ENCODE data around the gene HGFAC. TPM values are rescaled to one million over a fixed set of nuclear protein-coding genes. Genes with fewer than 3 reads are reported as not detected.

The HGFAC gene
- total and polyA plus RNA-seq, 12 donors: 0.12 to 0.84 (median 0.51) TPM; not detected in 5

- Histone ChIP-seq H3K27me3 (no peaks in the 10 kb centered on the region), H3K4me3 (no peak overlapping the region), H3K36me3 (replicated peaks in 1 of 2) (peaks cover 0 to 6% of the 10 kb centered on the region in 2 donors), H3K9me3 (replicated peaks in 1 of 3) (no peaks in the 10 kb centered on the region), H3K27ac (peak overlapping the region in 2 of 5 donors; percentile 58 to 62), H3K4me1 (replicated peaks in 1 of 2) (peaks cover 0 to 10% of the 10 kb centered on the region in 2 donors)
- no peak for DNase-seq
- WGBS, 4 donors: 78 to 84% (median 80%) methylated on average over 17 to 22 of the region's 22 CpGs
- intact Hi-C loops (cut with DNase I): no loop called here
- TF ChIP-seq POLR2A (IDR thresholded peaks at IDR 0.05): no peak
- TF ChIP-seq CTCF (IDR thresholded peaks at IDR 0.05): no peak
Observed at GRCh38 chr4:3436048-3436797, 5.5 kb upstream of the HGFAC start.

DNA sequence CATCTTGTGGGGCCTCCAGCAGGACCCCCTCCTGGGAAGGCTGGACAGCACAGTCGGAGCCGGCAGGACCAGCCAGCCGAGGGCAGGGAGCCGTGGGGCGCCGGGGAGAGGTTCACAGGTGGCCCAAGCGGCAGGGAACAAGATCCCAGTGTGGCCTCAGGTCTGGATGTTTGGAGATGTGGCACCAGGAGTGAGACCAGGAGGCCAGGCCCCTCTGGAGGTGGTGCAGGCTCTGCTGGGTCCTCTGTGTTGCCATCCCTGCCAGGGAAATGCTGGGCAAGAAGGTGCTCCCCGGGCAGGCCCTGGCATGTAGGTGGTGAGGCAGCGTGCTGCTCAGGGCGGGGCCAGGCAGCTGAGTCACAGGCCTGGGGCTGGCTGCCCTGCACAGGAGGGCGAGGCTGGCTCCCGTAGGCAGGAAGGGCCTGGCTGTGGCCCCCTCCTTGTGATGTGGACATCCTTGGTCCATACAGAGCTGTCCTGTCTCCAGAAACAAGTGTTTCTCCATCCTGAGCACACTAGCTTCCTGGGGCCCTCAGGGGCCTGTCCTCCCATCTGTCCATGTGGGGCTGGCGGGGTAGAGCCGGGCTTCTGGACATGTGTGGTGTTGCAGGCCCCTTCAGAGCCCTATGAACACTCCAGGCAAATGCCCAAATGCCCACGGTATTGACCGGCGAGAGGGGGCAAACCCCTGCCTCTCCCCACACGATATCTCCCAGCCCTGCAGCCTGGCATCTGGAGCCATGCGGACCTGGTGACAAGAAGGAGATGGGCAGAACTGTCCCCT, 4.8 kb upstream of the HGFAC start:
- WGBS, 4 donors: 73 to 82% (median 79%) methylated on average over 10 to 19 of the region's 19 CpGs
- peak; percentile 66 to 85 (median 79) for DNase-seq

DNA sequence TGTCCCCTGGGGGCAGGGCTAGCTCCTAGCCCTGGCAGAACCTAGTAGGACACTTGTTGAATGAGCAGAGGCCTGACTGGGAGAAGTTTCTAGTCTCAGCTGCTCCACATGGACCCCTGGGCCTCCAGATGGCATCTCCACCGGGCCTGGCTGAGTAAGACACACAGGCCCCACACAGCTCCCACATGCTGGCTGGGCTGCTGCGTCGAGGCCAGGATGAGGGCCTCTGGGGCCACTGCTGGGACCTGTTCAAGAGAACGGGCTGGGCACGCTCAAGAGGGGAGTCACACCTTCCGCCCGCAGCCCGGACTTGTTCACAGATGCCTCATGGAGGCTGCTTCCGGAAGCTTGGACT, 4.2 kb upstream of the HGFAC start:
- intact Hi-C loops (cut with DNase I): no loop called here
- Histone ChIP-seq H3K9me3 (replicated peaks in 1 of 3) (no peaks in the 10 kb centered on the region), H3K4me3 (no peak overlapping the region), H3K27ac (no peak overlapping the region), H3K27me3 (no peaks in the 10 kb centered on the region), H3K4me1 (replicated peaks in 1 of 2) (peaks cover 0 to 10% of the 10 kb centered on the region in 2 donors), H3K36me3 (replicated peaks in 1 of 2) (no peaks in the 10 kb centered on the region)
- TF ChIP-seq POLR2A (IDR thresholded peaks at IDR 0.05) (no peak), CTCF (IDR thresholded peaks at IDR 0.05) (no peak)
- DNase-seq: no peak
- 86 to 92% (median 87%) methylated on average over 9 of the region's 9 CpGs; no CpG with 5 or more reads in 1 of the 4 donors for WGBS, 4 donors

More for the DNA sequence above, 4.8 kb upstream of the HGFAC start:
- Histone ChIP-seq H3K4me1 (replicated peaks in 1 of 2) (peaks cover 0 to 10% of the 10 kb centered on the region in 2 donors), H3K27ac (peak overlapping the region in 2 of 5 donors; percentile 58 to 62), H3K4me3 (no peak overlapping the region), H3K27me3 (no peaks in the 10 kb centered on the region), H3K9me3 (replicated peaks in 1 of 3) (no peaks in the 10 kb centered on the region), H3K36me3 (replicated peaks in 1 of 2) (no peaks in the 10 kb centered on the region)
- TF ChIP-seq CTCF (IDR thresholded peaks at IDR 0.05) (no peak), POLR2A (IDR thresholded peaks at IDR 0.05) (no peak)
- intact Hi-C loops (cut with DNase I): no loop called here

DNA sequence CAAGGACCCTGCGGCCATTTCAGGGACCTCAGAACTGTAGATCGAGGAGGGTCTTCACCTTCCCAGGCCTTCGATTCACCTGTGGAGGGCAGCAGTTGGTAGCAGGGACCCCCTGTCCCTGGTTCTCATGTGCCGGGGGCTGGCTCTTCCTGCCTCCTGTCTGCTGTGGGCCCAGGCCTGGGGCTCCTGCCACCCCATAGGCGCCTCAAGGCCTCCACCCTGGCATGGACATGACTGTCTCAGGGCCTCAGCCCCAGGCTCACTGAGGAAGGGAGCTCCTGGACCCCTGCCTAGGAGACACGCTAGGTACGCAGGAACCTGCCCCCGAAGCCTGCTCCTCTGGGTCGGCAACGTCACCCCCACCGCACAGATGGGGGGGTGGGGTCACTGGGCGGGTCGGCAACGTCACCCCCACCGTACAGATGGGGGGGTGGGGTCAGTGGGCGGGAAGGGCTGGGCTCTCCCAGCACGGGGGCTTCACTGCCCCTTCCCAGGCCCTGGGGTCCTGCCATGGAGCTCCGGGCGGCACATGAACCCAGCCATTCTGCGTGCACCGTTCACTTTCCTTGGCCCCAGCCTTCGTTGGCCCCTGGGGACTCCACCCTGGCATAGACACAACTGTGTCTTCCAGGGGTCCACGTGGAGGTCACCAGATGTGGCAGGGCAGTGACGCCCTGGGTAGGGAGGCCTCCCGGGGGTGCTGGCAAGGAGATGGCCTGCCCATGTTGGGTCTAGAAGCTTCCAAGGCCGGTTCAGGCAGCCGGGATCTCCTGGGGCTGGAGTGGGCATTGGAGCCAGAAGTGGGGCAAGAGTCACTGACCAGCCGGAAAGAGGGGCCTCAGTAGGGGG, 3.5 kb upstream of the HGFAC start:
- intact Hi-C loops (cut with DNase I): no loop called here
- WGBS, 4 donors: 60 to 82% (median 69%) methylated on average over 2 to 28 of the region's 28 CpGs

More for the DNA sequence above, 3.5 kb upstream of the HGFAC start:
- Histone ChIP-seq H3K27ac (no peak overlapping the region), H3K36me3 (replicated peaks in 1 of 2) (no peaks in the 10 kb centered on the region), H3K27me3 (no peaks in the 10 kb centered on the region), H3K4me1 (replicated peaks in 1 of 2) (peaks cover 0 to 11% of the 10 kb centered on the region in 2 donors), H3K9me3 (replicated peaks in 1 of 3) (no peaks in the 10 kb centered on the region), H3K4me3 (no peak overlapping the region)
- no peak for DNase-seq
- TF ChIP-seq POLR2A (IDR thresholded peaks at IDR 0.05): no peak
- no peak for TF ChIP-seq CTCF (IDR thresholded peaks at IDR 0.05)
